SK-MEL-5 (cell line): Measurements from ENCODE around the gene RHBDF1. TPM values are rescaled to one million over a fixed set of nuclear protein-coding genes. Genes with fewer than 3 reads are reported as not detected.
A peak's percentile ranks its signal among the peaks of the same experiment; 100 is the strongest.

ENCODE experiments used
- DNase-seq: peaks from one replicate; pipeline ENCODE4 v3.0.0-alpha.2; 2016; ENCODE audit warnings: low read depth, low spot score
- in situ Hi-C: cut with HindIII; loops from 2 replicates; pipeline ENCODE4 v1.10.0; 2016; ENCODE audit warnings: low sequenced_read_pairs, high pct_unique_total_duplicates, low pct_unique_long_range_greater_than_20kb
- total RNA-seq: library from RNA; depleted of rRNA; stranded (reverse); fragments of >200 nt; shearing (Covaris generic); gene quantifications from 2 replicates; pipeline ENCODE4 v1.2.3, GENCODE V29; 2014

The RHBDF1 gene
- total RNA-seq, 1 experiment from 2014 or later = 5.9 TPM

DNA sequence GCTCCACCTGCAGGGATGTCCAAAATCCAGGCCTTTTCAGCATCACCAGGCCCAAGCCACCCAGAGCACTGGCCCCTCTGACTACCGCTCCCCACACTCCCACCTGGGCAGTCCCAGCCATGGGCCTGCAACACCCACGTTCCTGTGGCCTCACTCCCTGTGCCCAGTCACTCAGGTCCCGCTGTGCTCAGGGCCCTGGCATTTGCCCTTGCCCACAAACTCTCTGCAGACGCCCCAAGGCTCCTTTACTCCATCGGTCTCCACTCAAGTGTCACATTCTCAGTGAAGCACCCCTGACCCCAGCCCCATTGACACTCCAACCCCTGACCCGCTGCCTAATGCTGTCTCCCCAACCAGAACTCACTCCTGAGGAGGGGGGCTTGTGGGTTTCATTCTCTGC, 29.2 kb upstream of the RHBDF1 start:
- DNase-seq = no peak
- in situ Hi-C loops = no loop called here

- DNase-seq = no peak
- in situ Hi-C loops = no loop called here
Measured at GRCh38 chr16:100989-101388, 28.6 kb upstream of the RHBDF1 start.

GRCh38 chr16:97822-98221, 25.4 kb upstream of the RHBDF1 start:
- in situ Hi-C loops = no loop called here
- DNase-seq = no peak

DNA sequence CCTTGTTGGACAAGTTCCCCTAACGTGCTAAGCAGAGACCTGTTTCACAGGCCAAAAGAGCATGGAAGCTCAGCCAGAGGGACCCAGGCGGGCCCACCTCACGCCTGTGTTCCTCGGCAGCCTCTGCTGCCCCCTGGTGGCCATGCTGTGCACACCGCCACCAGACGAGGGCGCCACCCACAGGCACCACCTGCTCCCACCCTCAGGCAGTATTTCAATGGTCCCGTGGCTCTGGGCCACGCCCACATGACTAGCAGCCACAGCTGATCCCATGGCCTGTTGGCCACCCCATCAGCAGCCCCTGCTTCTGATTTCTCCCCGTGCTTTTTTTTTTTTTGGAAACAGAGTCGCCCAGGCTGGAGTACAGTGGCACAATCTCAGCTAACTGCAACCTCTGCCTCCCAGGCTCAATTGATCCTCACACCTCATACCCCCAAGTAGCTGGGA, 24.5 kb upstream of the RHBDF1 start:
- in situ Hi-C loops = no loop called here
- DNase-seq = peak; percentile 89

DNA sequence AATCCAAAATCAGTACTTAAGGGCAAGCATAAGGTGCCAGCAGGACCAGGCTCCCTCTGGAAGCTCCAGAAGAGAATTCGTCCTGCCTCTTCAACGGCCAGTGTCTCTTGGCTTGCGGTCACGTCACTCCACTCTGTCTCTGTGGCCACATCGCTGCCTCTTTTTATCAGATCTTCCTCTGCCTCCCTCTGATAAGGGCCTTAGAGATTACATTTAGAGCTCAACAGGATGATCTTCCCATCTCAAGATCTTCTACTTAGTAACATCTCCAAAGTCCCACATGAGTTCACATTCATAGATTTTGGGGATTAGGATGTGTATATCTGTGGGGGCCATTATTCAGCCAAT, 22.5 kb upstream of the RHBDF1 start:
- in situ Hi-C loops = no loop called here
- no peak for DNase-seq

DNA sequence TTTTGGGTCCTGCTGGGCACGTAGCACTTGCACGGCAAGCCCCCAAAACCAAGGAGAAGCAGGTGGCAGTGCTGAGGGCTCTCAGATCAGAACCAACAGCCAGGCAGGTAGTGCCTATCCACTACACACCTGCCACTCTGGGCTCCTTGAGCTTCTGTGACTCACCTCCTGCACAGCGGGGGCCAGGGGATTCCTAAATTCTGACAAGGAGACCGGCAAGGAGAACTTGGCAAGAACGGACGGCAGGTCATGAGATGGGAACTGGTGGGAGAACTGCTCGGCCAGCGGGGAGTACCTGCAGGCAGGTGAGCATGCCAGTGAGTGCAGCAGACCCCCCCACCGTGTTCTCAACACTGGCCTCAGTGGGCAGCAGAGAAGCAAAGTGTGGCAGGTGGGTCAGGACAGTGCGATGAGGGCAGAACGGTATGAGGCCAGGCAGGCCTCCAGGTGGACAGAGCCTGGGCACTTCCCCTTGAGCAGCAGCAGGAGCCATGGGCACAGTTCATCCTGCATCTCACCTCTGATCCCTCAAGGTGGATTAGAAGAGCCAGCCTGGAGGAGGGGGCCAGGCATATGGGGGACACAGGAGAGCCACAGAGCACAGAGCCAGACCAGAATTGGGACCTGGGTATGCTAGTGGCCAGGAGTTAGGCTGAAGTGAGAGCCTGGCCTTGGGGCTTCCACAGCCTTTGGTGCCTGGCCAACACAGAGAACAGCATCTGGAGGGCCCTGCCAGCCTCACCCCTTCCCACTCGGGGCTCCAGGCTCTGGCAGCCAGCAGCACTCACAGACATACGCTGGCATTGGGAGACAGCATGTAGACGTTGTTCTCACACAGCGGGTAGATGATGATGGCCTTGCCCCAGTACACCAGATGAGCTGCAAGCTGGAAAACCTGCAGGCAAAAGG, 20.3 kb upstream of the RHBDF1 start:
- no peak for DNase-seq
- in situ Hi-C loops = no loop called here

DNA sequence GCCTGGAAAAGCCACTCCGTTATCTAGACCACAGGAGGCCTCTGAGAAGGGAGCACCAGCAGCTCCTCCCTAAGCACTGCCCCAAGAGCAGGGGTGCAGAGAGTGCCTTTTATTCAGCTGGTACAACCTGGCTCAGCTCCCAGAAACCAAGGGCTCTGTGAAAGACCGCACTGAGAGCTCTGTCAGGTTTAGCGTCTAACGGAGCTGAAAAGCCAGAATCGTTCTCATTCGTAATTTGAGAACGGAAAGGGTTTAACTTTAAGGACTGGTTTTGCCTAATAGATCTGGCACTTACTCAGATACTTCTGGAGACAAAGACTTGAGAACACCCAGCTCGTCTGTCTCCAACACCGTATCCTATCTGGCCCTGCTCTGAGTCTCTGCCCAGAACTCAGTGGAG, 19.1 kb upstream of the RHBDF1 start:
- no peak for DNase-seq
- in situ Hi-C loops = no loop called here

DNA sequence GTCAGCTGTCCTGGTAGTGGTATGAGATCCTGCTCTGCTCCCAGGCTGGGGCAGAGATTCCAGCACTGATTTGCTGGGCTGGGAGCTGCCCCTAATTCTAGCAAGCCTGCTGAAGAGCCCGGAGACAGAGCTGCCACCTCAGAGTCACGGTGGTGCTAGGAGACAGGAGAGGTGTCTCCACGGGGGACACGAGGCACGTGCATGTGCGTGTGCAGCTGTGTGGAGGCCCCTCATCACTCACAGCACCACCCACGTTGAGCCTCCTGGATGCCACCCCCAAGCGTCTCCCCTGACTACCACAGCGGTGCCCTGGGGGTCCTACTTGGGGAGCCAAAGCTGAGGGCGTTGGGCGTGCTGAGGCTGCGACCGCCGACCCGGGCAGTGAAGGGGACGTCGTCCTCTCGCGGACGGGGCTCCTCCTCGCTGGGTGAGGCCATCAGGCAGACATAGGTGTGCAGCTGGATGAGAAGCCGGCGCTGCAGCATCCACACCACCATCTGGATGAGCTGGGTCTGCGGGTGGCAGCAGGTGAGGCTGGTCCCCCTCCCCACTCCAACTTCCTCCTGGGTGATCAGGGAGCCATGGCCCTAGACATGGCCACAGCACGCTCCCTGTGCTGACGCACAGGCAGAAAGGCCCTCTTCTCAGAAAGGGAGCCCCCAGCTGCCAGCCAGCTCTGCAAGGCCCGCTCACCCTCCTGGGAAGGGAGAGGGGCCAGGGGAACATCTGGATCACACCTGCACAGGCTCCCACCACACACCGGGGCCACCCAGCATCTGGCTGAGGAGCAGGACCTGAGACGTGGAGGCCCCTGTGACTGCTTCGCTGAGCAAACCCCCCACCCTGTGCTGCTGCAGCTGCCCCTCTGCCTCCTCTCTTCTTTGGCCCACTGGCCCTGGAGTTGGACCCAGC, 17.2 kb upstream of the RHBDF1 start:
- DNase-seq = no peak
- in situ Hi-C loops = no loop called here

DNA sequence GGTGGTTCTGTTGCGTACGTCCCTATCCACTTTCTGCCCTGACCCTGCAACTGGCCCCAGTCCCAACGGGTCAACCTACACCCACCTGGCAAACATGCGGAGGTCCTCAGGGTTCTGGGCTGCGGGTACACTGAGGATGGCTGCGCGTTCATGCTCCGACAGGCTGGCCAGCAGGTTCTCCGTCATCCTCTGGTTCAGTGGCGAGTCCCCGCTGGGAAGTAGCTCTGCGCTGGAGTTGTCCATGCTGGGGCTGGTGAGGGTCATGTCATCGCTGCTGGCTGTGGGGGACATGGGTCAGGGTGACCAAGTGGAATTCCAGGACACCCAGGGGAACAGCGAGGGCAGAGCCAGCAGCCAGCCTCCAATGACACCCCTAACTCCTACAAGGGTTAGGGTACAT, 16.2 kb upstream of the RHBDF1 start:
- no peak for DNase-seq
- in situ Hi-C loops = no loop called here

DNA sequence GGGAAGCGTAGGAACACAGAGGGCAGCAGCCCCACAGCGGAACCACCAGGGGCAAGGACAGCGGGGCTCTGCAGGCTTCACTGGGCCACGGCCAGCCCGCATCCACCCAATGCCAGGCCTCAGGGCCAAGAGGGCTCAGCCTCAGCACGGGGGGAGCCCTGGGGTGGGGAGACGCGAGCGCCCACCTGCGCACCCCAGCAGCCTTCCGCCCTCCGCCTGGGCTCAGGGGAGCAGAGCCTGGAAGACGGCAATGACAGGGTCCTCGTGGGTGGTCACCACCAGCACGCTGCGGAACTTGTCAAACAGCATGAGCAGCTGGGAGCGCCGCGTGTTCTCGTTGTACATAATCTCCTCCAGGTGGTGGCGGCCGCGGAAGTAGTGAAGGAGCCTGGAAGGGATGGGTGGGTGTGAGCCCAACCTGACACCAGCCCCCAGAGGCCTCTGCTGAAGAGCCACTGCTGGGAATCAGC, 14.1 kb upstream of the RHBDF1 start:
- in situ Hi-C loops = no loop called here
- no peak for DNase-seq

- no peak for DNase-seq
- in situ Hi-C loops = no loop called here
Measured at GRCh38 chr16:85865-86264, 13.4 kb upstream of the RHBDF1 start.

DNA sequence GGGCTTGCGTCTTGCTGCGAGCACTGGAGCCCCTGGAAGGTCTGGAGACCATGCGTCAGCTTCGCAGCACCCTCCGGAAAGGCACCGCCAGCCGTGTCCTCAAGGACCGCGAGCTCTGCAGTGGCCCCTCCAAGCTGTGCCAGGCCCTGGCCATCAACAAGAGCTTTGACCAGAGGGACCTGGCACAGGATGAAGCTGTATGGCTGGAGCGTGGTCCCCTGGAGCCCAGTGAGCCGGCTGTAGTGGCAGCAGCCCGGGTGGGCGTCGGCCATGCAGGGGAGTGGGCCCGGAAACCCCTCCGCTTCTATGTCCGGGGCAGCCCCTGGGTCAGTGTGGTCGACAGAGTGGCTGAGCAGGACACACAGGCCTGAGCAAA, 13.0 kb upstream of the RHBDF1 start:
- no peak for DNase-seq
- in situ Hi-C loops = no loop called here

GRCh38 chr16:84718-85406, 12.4 kb upstream of the RHBDF1 start:
- in situ Hi-C loops = no loop called here
- DNase-seq = peak; percentile 34

DNA sequence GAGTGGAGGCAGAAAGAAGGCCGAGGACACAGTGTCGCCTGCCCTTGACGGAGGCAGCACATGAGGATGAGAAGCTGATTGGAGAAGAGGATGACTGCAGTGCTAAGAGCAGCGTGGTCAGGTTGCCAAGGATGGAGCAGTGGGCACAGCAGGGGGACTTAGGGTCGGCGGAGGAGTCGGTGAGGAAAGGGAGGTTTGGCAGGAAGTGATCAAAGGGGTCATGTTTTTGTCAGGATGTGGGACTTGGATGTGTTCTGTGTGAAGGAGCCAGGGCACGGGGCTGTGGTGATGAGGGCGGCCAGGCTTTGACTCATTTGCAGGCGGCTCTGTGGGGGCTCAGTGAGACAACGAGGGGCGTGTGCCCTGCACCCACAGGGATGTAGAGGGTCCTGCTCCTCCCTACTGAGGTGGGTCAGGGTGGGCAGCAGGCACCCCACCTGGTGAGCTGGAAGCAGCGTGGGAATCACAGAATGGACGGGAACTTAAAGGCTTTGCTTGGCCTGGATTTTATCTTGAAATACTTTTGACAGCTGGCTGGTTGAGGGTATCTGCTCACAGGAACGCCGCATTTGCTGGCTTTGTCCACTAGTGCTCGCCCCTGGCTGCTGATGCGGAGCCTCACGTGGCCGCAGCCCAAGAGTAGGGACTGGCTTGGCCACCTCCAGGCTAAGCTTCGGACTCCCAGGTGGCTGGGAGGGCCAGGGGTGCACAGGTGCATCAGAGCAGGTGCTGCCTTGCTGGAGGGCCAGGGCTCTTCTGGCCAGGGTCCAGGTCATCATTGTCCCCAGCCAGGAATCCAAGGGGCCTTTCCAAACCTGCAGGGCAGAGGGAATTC, 11.6 kb upstream of the RHBDF1 start:
- no peak for DNase-seq
- in situ Hi-C loops = no loop called here

GRCh38 chr16:83060-83603, 10.7 kb upstream of the RHBDF1 start:
- DNase-seq = no peak
- in situ Hi-C loops = no loop called here

- in situ Hi-C loops = no loop called here
- no peak for DNase-seq
Measured at GRCh38 chr16:79151-80054, 7.0 kb upstream of the RHBDF1 start.
